Measurements from ENCODE around the gene PHLPP1. TPM values are rescaled to one million over a fixed set of nuclear protein-coding genes. Genes with fewer than 3 reads are reported as not detected.
A peak's percentile ranks its signal among the peaks of the same experiment; 100 is the strongest.

The PHLPP1 gene
- total and polyA plus RNA-seq, 9 of the 15 experiments (the other 6 are each of a cell fraction or from before 2014, with no cell fraction given): 0.56 to 9.0 (median 4.5) TPM

- TF ChIP-seq SMAD4 (CRISPR knock-in tag; conservative IDR thresholded peaks at IDR 0.05) (no peak), TFAM (CRISPR knock-in tag; conservative IDR thresholded peaks at IDR 0.05) (no peak), TCF15 (CRISPR knock-in tag; IDR thresholded peaks at IDR 0.05) (no peak), ZBTB40 (IDR thresholded peaks at IDR 0.05) (no peak), ZBTB40 (CRISPR knock-in tag; IDR thresholded peaks at IDR 0.05) (no peak), ZNF431 (CRISPR knock-in tag; IDR thresholded peaks at IDR 0.05) (no peak), MTA1 (IDR thresholded peaks at IDR 0.05; ENCODE audit: borderline replicate concordance) (no peak), PURB (CRISPR knock-in tag; IDR thresholded peaks at IDR 0.05; ENCODE audit: low read depth) (no peak), ELF4 (CRISPR knock-in tag; IDR thresholded peaks at IDR 0.05) (no peak), PCBP1 (IDR thresholded peaks at IDR 0.05; ENCODE audit: low read depth, low read length, poor library complexity, severe bottlenecking) (no peak), SREBF1 (IDR thresholded peaks at IDR 0.05; ENCODE audit: borderline replicate concordance, low read depth, low read length) (no peak), DIDO1 (tag; IDR thresholded peaks at IDR 0.05; ENCODE audit: low read depth) (no peak), FOSL1 (tag; conservative IDR thresholded peaks at IDR 0.05) (no peak), RBM15 (IDR thresholded peaks at IDR 0.05; ENCODE audit: insufficient read depth, low read length) (no peak), BRCA1 (IDR thresholded peaks at IDR 0.05) (no peak), BRCA1 (CRISPR knock-in tag; IDR thresholded peaks at IDR 0.05) (no peak), TCF3 (CRISPR knock-in tag; IDR thresholded peaks at IDR 0.05) (peak; percentile 90)
- TF ChIP-seq, protein P1, sequence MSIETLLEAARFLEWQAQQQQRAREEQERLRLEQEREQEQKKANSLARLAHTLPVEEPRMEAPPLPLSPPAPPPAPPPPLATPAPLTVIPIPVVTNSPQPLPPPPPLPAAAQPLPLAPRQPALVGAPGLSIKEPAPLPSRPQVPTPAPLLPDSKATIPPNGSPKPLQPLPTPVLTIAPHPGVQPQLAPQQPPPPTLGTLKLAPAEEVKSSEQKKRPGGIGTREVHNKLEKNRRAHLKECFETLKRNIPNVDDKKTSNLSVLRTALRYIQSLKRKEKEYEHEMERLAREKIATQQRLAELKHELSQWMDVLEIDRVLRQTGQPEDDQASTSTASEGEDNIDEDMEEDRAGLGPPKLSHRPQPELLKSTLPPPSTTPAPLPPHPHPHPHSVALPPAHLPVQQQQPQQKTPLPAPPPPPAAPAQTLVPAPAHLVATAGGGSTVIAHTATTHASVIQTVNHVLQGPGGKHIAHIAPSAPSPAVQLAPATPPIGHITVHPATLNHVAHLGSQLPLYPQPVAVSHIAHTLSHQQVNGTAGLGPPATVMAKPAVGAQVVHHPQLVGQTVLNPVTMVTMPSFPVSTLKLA (conservative IDR thresholded peaks at IDR 0.05): peak in 1 of 2 experiments; percentile 27; a peak in 1 of 4 replicates
Measured at GRCh38 chr18:62850619-62851306, 135.4 kb downstream of the PHLPP1 start (continued).
